ENCODE results near the gene GAPDH.
"Not testable (repeated sequence)": the region's sequence is repeated elsewhere in the genome, so short reads cannot be mapped to it uniquely, and the experiment has no call there.

The GAPDH gene

GRCh38 chr12:6528539-6529235, 5.6 kb upstream of the GAPDH start:
- H3K27ac ChIP-seq, result peak overlapping the region; percentile 81
- DNase-seq (ENCODE audit: low read depth, low spot score), result no peak

- peak overlapping the region; percentile 81 for H3K27ac ChIP-seq
- DNase-seq (ENCODE audit: low read depth, low spot score), result no peak
These were observed 5.0 kb upstream of the GAPDH start for GRCh38 chr12:6529291-6529737.

GRCh38 chr12:6530576-6531260, 3.6 kb upstream of the GAPDH start:
- no peak overlapping the region for H3K27ac ChIP-seq
- DNase-seq (ENCODE audit: low read depth, low spot score), result no peak

- peak; percentile 74 for DNase-seq (ENCODE audit: low read depth, low spot score)
- H3K27ac ChIP-seq, result peak overlapping the region; percentile 95
These were observed 2.0 kb upstream of the GAPDH start for GRCh38 chr12:6532051-6532926.

GRCh38 chr12:6532927-6533652, 1.2 kb upstream of the GAPDH start:
- DNase-seq (ENCODE audit: low read depth, low spot score), result no peak
- H3K27ac ChIP-seq, result peak overlapping the region; percentile 95

- peak overlapping the region; percentile 95 for H3K27ac ChIP-seq
- no peak for DNase-seq (ENCODE audit: low read depth, low spot score)
These were observed 729 bp upstream of the GAPDH start for GRCh38 chr12:6533653-6533922.

- DNase-seq (ENCODE audit: low read depth, low spot score), result no peak
- H3K27ac ChIP-seq, result peak overlapping the region; percentile 95
These were observed 303 bp downstream of the GAPDH start for GRCh38 chr12:6534695-6534944.

- peak overlapping the region; percentile 95 for H3K27ac ChIP-seq
These were observed 804 bp downstream of the GAPDH start for GRCh38 chr12:6534945-6535696.

GRCh38 chr12:6535697-6535946, 1.3 kb downstream of the GAPDH start:
- no peak for DNase-seq (ENCODE audit: low read depth, low spot score)

More at GRCh38 chr12:6534945-6535696, 804 bp downstream of the GAPDH start:
- DNase-seq (ENCODE audit: low read depth, low spot score), result no peak

GRCh38 chr12:6535960-6536847, 1.9 kb downstream of the GAPDH start:
- no peak for DNase-seq (ENCODE audit: low read depth, low spot score)
- peak overlapping the region; percentile 95 for H3K27ac ChIP-seq

More at GRCh38 chr12:6535697-6535946, 1.3 kb downstream of the GAPDH start:
- peak overlapping the region; percentile 95 for H3K27ac ChIP-seq

- DNase-seq (ENCODE audit: low read depth, low spot score), result no peak
- H3K27ac ChIP-seq, result peak overlapping the region; percentile 95
These were observed 2.7 kb downstream of the GAPDH start for GRCh38 chr12:6536894-6537579.

GRCh38 chr12:6537580-6538419, 3.5 kb downstream of the GAPDH start:
- peak overlapping the region; percentile 95 for H3K27ac ChIP-seq
- not testable (repeated sequence) for DNase-seq (ENCODE audit: low read depth, low spot score)

- peak overlapping the region; percentile 95 for H3K27ac ChIP-seq
- DNase-seq (ENCODE audit: low read depth, low spot score), result no peak
These were observed 4.3 kb downstream of the GAPDH start for GRCh38 chr12:6538420-6539313.

GRCh38 chr12:6539314-6539682, 5.0 kb downstream of the GAPDH start:
- H3K27ac ChIP-seq, result peak overlapping the region; percentile 95
- DNase-seq (ENCODE audit: low read depth, low spot score), result no peak

GRCh38 chr12:6539707-6540134, 5.4 kb downstream of the GAPDH start:
- DNase-seq (ENCODE audit: low read depth, low spot score), result no peak
- peak overlapping the region; percentile 95 for H3K27ac ChIP-seq

- DNase-seq (ENCODE audit: low read depth, low spot score), result peak; percentile 81
- H3K27ac ChIP-seq, result peak overlapping the region; percentile 95
These were observed 6.0 kb downstream of the GAPDH start for GRCh38 chr12:6540181-6540877.
